Measurements from ENCODE around the gene HSD11B1.

The HSD11B1 gene

GRCh38 chr1:209768354-209768774, 63.7 kb downstream of the HSD11B1 start:
- H2BK12ac ChIP-seq (ENCODE audit: low read length), result no peak overlapping the region
- no peaks in the 10 kb centered on the region for H3K27me3 ChIP-seq (ENCODE audit: control insufficient read depth in 3 of 3, insufficient read depth in 3 of 3, low read depth in 1 of 3, low read length in 3 of 3)
- no peak for DNase-seq (ENCODE audit: low spot score)
- H2BK5ac ChIP-seq (ENCODE audit: low read length), result no peak overlapping the region
- H3K23ac ChIP-seq (ENCODE audit: low read depth, low read length, poor library complexity), result no peak overlapping the region
- H3K18ac ChIP-seq (ENCODE audit: low read length), result no peak overlapping the region
- H3K4me2 ChIP-seq (ENCODE audit: insufficient read depth, low read length, poor library complexity, severe bottlenecking), result no peak overlapping the region
- no peak overlapping the region for H3K9ac ChIP-seq (ENCODE audit: low read depth, low read length, poor library complexity)
- no peak overlapping the region for H2AK5ac ChIP-seq (ENCODE audit: low read depth, low read length)
- no peak overlapping the region for H3K27ac ChIP-seq (replicated peaks; ENCODE audit: low read length)
- H4K8ac ChIP-seq (ENCODE audit: low read depth, low read length), result no peak overlapping the region
- peaks cover 7% of the 10 kb centered on the region for H3K79me1 ChIP-seq (ENCODE audit: low read depth, low read length)
- no peak overlapping the region for H3K4ac ChIP-seq (ENCODE audit: low read length)
- H2BK15ac ChIP-seq (ENCODE audit: low read length), result no peak overlapping the region
- H3K4me3 ChIP-seq (ENCODE audit: low read length in 2 of 2), result peak overlapping the region in 1 of 2 donors; percentile 29
- peaks cover 0 to 7% of the 10 kb centered on the region in 2 donors for H3K9me3 ChIP-seq (replicated peaks in 1 of 2; ENCODE audit: control insufficient read depth in 2 of 2, insufficient read depth in 1 of 2, low read depth in 1 of 2, low read length in 2 of 2)
- H4K91ac ChIP-seq (ENCODE audit: low read depth, low read length, poor library complexity), result no peak overlapping the region
- no peaks in the 10 kb centered on the region for H3K36me3 ChIP-seq (replicated peaks in 1 of 2; ENCODE audit: control insufficient read depth in 2 of 2, insufficient read depth in 2 of 2, low read length in 2 of 2)
- H2AFZ ChIP-seq (ENCODE audit: low read length), result no peak overlapping the region
- peaks cover 0 to 4% of the 10 kb centered on the region in 2 donors for H3K4me1 ChIP-seq (ENCODE audit: control insufficient read depth in 2 of 2, insufficient read depth in 1 of 2, low read depth in 1 of 2, low read length in 2 of 2)
- WGBS, 2 donors (ENCODE audit: extremely low coverage in 2 of 2, insufficient read length in 2 of 2, insufficient replicate concordance in 1 of 2), result no CpG with 5 or more reads among the region's 9 CpGs
- H3K14ac ChIP-seq (ENCODE audit: low read length), result no peak overlapping the region
- H2BK120ac ChIP-seq (ENCODE audit: low read depth, low read length), result no peak overlapping the region

- Histone ChIP-seq H3K14ac (ENCODE audit: low read length) (no peak overlapping the region), H3K23ac (ENCODE audit: low read depth, low read length, poor library complexity) (no peak overlapping the region), H3K79me1 (ENCODE audit: low read depth, low read length) (peaks cover 7% of the 10 kb centered on the region), H2BK5ac (ENCODE audit: low read length) (no peak overlapping the region), H4K8ac (ENCODE audit: low read depth, low read length) (no peak overlapping the region), H3K36me3 (replicated peaks in 1 of 2; ENCODE audit: control insufficient read depth in 2 of 2, insufficient read depth in 2 of 2, low read length in 2 of 2) (no peaks in the 10 kb centered on the region), H3K9me3 (replicated peaks in 1 of 2; ENCODE audit: control insufficient read depth in 2 of 2, insufficient read depth in 1 of 2, low read depth in 1 of 2, low read length in 2 of 2) (peaks cover 0 to 7% of the 10 kb centered on the region in 2 donors), H3K4me1 (ENCODE audit: control insufficient read depth in 2 of 2, insufficient read depth in 1 of 2, low read depth in 1 of 2, low read length in 2 of 2) (peaks cover 0 to 4% of the 10 kb centered on the region in 2 donors), H3K4ac (ENCODE audit: low read length) (no peak overlapping the region), H2BK15ac (ENCODE audit: low read length) (no peak overlapping the region), H3K4me2 (ENCODE audit: insufficient read depth, low read length, poor library complexity, severe bottlenecking) (no peak overlapping the region), H3K27ac (replicated peaks; ENCODE audit: low read length) (no peak overlapping the region), H2BK12ac (ENCODE audit: low read length) (no peak overlapping the region), H3K4me3 (ENCODE audit: low read length in 2 of 2) (no peak overlapping the region), H3K9ac (ENCODE audit: low read depth, low read length, poor library complexity) (no peak overlapping the region), H2AK5ac (ENCODE audit: low read depth, low read length) (no peak overlapping the region), H4K91ac (ENCODE audit: low read depth, low read length, poor library complexity) (no peak overlapping the region), H2BK120ac (ENCODE audit: low read depth, low read length) (no peak overlapping the region), H2AFZ (ENCODE audit: low read length) (peak overlapping the region; percentile 81), H3K18ac (ENCODE audit: low read length) (no peak overlapping the region), H3K27me3 (ENCODE audit: control insufficient read depth in 3 of 3, insufficient read depth in 3 of 3, low read depth in 1 of 3, low read length in 3 of 3) (no peaks in the 10 kb centered on the region)
- no CpG with 5 or more reads among the region's 13 CpGs for WGBS, 2 donors (ENCODE audit: extremely low coverage in 2 of 2, insufficient read length in 2 of 2, insufficient replicate concordance in 1 of 2)
- DNase-seq (ENCODE audit: low spot score), result no peak
Observed at GRCh38 chr1:209769171-209769904, 64.7 kb downstream of the HSD11B1 start.

- Histone ChIP-seq H3K9me3 (replicated peaks in 1 of 2; ENCODE audit: control insufficient read depth in 2 of 2, insufficient read depth in 1 of 2, low read depth in 1 of 2, low read length in 2 of 2) (peaks cover 0 to 7% of the 10 kb centered on the region in 2 donors), H2BK120ac (ENCODE audit: low read depth, low read length) (no peak overlapping the region), H3K4me3 (ENCODE audit: low read length in 2 of 2) (peak overlapping the region in 1 of 2 donors; percentile 58), H2AFZ (ENCODE audit: low read length) (peak overlapping the region; percentile 81), H3K9ac (ENCODE audit: low read depth, low read length, poor library complexity) (no peak overlapping the region), H2BK15ac (ENCODE audit: low read length) (no peak overlapping the region), H4K91ac (ENCODE audit: low read depth, low read length, poor library complexity) (no peak overlapping the region), H4K8ac (ENCODE audit: low read depth, low read length) (no peak overlapping the region), H3K4me1 (ENCODE audit: control insufficient read depth in 2 of 2, insufficient read depth in 1 of 2, low read depth in 1 of 2, low read length in 2 of 2) (peaks cover 0 to 4% of the 10 kb centered on the region in 2 donors), H3K79me1 (ENCODE audit: low read depth, low read length) (peaks cover 7% of the 10 kb centered on the region), H3K36me3 (replicated peaks in 1 of 2; ENCODE audit: control insufficient read depth in 2 of 2, insufficient read depth in 2 of 2, low read length in 2 of 2) (no peaks in the 10 kb centered on the region), H3K14ac (ENCODE audit: low read length) (no peak overlapping the region), H2BK5ac (ENCODE audit: low read length) (no peak overlapping the region), H3K27me3 (ENCODE audit: control insufficient read depth in 3 of 3, insufficient read depth in 3 of 3, low read depth in 1 of 3, low read length in 3 of 3) (no peaks in the 10 kb centered on the region), H3K27ac (replicated peaks; ENCODE audit: low read length) (no peak overlapping the region), H3K23ac (ENCODE audit: low read depth, low read length, poor library complexity) (peak overlapping the region; percentile 62), H2BK12ac (ENCODE audit: low read length) (no peak overlapping the region), H3K4me2 (ENCODE audit: insufficient read depth, low read length, poor library complexity, severe bottlenecking) (no peak overlapping the region), H3K4ac (ENCODE audit: low read length) (no peak overlapping the region), H2AK5ac (ENCODE audit: low read depth, low read length) (no peak overlapping the region), H3K18ac (ENCODE audit: low read length) (peak overlapping the region; percentile 32)
- DNase-seq (ENCODE audit: low spot score), result no peak
- WGBS, 2 donors (ENCODE audit: extremely low coverage in 2 of 2, insufficient read length in 2 of 2, insufficient replicate concordance in 1 of 2), result no CpG with 5 or more reads among the region's 7 CpGs
Observed at GRCh38 chr1:209769971-209770370, 65.3 kb downstream of the HSD11B1 start.

GRCh38 chr1:209770636-209771415, 66.2 kb downstream of the HSD11B1 start:
- Histone ChIP-seq H3K14ac (ENCODE audit: low read length) (peak overlapping the region; percentile 3), H3K4me3 (ENCODE audit: low read length in 2 of 2) (peak overlapping the region in 1 of 2 donors; percentile 71), H2BK12ac (ENCODE audit: low read length) (no peak overlapping the region), H4K91ac (ENCODE audit: low read depth, low read length, poor library complexity) (peak overlapping the region; percentile 4), H2BK120ac (ENCODE audit: low read depth, low read length) (no peak overlapping the region), H2BK5ac (ENCODE audit: low read length) (no peak overlapping the region), H3K9ac (ENCODE audit: low read depth, low read length, poor library complexity) (peak overlapping the region; percentile 68), H3K18ac (ENCODE audit: low read length) (no peak overlapping the region), H3K4me1 (ENCODE audit: control insufficient read depth in 2 of 2, insufficient read depth in 1 of 2, low read depth in 1 of 2, low read length in 2 of 2) (peaks cover 0 to 4% of the 10 kb centered on the region in 2 donors), H3K27me3 (ENCODE audit: control insufficient read depth in 3 of 3, insufficient read depth in 3 of 3, low read depth in 1 of 3, low read length in 3 of 3) (no peaks in the 10 kb centered on the region), H3K27ac (replicated peaks; ENCODE audit: low read length) (no peak overlapping the region), H3K4me2 (ENCODE audit: insufficient read depth, low read length, poor library complexity, severe bottlenecking) (no peak overlapping the region), H3K23ac (ENCODE audit: low read depth, low read length, poor library complexity) (peak overlapping the region; percentile 86), H3K36me3 (replicated peaks in 1 of 2; ENCODE audit: control insufficient read depth in 2 of 2, insufficient read depth in 2 of 2, low read length in 2 of 2) (no peaks in the 10 kb centered on the region), H2AFZ (ENCODE audit: low read length) (no peak overlapping the region), H3K4ac (ENCODE audit: low read length) (no peak overlapping the region), H2BK15ac (ENCODE audit: low read length) (no peak overlapping the region), H4K8ac (ENCODE audit: low read depth, low read length) (peak overlapping the region; percentile 75), H3K9me3 (replicated peaks in 1 of 2; ENCODE audit: control insufficient read depth in 2 of 2, insufficient read depth in 1 of 2, low read depth in 1 of 2, low read length in 2 of 2) (peaks cover 0 to 7% of the 10 kb centered on the region in 2 donors), H3K79me1 (ENCODE audit: low read depth, low read length) (peaks cover 7% of the 10 kb centered on the region), H2AK5ac (ENCODE audit: low read depth, low read length) (no peak overlapping the region)
- WGBS, 2 donors (ENCODE audit: extremely low coverage in 2 of 2, insufficient read length in 2 of 2, insufficient replicate concordance in 1 of 2), result no CpG with 5 or more reads among the region's 17 CpGs
- no peak for DNase-seq (ENCODE audit: low spot score)

Data from neuronal stem cell (in vitro differentiated cells).